Sciatic nerve (tissue), 2 donors: ENCODE data around the gene OR10H3. TPM values are rescaled to one million over a fixed set of nuclear protein-coding genes. Genes with fewer than 3 reads are reported as not detected.
"Not testable (repeated sequence)": the region's sequence is repeated elsewhere in the genome, so short reads cannot be mapped to it uniquely, and the experiment has no call there.

Experiments used
- ATAC-seq: fragments of 200-7000 bp; cut with Tn5 transposase; one replicate; pipeline ENCODE4 v1.9.1; 2020; ENCODE audit warnings: mild to moderate bottlenecking, moderate library complexity
- DNase-seq: peaks from one replicate; pipeline ENCODE4 v3.0.0-alpha.2; 2020; ENCODE audit warnings: low spot score
- intact Hi-C: fragments of 100-400 bp; cut with DNase I; formaldehyde crosslinking; loops from one replicate; pipeline ENCODE4 v1.14.2; 2022
- total RNA-seq: library from RNA; stranded (reverse); fragmentation: NEBNext Ultra II Directional; extraction: Animal tissue kit (Norgen Biotek cat#: 25700); gene quantifications from one replicate; pipeline ENCODE4 v1.2.1, GENCODE V29; 2021
- donor health status: DM: no; HTN: no; CAD: no.
- donor health status: DM: no; HTN: no; CAD: no.

Gene OR10H3
- total RNA-seq, 1 donor from 2014 or later, result not detected

DNA sequence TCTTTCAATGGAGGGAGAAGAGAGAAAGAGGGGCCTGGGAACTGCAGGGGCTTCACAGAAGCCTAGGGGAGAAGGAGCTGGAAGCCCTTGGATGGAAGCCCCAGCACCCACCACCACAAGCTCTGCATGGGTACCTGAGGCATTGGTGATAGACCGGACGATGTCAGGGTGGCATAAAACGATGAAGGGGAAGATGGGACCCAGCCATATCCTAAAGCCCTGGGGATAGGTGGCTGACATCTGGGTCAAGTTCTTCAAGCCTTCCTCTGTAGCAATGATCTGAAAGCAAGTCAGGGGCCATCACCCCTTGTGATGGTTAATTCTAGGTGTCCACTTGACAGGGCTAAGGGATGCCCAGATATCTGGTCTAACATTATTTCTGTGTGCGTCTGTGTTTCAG lies 38.5 kb downstream of the OR10H3 start:
- ATAC-seq (no peak), DNase-seq (no peak)
- intact Hi-C loops, result no loop called here

DNA sequence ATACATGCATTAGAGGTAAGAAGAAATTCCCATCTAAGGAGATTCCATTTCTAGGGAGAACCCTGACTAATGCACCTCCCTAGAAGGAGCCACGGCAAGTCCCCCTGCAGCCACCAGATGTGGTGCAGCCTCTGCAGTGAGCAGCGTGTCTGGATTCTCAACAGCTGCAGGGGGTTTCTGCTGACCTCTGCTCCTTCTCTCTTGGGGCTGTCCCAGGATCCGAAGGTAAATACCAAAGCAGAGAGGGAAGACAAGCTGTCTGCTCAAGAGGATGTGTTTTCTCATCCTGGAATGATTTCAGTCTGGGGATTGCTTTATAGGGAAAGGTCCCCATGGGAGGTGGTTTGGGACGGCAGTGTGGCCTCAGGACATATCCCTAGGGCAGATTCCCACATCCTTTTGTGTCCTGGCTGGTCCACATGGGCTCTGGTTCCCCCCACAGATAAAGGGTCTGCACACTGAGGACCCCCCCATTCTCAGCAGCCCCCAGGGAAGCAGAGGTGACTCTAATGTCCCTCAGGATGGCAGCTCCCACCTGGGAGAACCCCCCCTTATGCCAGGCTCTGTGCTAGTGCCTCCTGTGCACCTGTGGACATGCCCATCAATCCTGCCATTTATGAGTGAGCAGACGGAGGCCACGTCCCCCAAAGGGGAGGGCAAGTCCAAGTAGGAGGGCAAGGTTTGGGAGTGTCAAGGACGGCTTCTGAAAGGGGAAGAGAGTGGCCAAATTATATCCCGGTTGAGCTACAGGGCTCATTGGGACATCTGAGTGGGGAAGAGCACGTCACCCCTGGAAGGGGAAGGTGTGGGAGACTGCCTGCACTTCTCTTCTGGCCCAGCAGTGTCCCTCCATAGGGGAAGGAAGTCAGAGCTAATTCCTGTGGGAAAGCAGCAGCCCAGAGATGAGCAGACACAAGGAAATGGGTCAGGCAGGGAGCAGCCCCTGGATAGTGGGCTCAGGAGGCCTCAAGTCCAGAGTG lies 39.5 kb downstream of the OR10H3 start:
- intact Hi-C loops, result no loop called here
- no peak for DNase-seq
- no peak for ATAC-seq

DNA sequence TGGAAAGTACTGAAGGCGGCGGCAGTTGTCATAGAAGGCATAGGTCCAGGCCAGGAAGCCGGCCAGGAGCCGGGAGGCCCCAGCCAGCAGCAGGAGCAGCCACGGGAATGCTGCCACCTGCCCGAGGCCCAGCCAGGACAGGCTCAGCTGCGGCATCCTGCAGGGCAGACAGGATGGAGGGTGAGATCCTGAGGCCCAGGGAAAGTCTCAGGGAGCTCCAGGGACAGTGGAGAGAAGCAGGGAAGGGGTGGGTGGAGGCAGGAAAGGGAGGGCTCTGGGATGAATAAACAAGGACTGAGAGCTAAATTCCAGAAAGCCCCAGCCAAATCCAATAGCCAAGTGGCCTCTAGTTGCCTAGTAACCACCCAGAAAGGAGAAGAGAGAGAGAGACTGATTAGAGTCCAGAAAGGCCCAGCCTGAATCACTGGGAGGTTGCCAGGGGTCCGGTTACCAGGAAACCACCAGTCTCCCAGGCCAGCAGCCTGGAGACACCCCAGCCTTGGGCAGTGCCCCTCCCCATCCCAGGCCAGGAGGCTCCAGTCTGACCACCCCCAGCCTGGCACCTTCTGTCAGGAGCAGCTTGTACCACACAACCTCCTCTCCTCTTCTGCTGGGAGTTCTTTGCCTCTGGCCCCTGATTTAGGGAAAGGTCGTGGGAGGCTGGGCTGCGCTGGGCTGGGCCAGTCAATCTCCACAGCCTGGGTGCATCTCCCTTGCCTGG lies 42.1 kb downstream of the OR10H3 start:
- DNase-seq, result peak; percentile 91
- ATAC-seq, result peak; percentile 98
- intact Hi-C loops, result no loop called here

DNA sequence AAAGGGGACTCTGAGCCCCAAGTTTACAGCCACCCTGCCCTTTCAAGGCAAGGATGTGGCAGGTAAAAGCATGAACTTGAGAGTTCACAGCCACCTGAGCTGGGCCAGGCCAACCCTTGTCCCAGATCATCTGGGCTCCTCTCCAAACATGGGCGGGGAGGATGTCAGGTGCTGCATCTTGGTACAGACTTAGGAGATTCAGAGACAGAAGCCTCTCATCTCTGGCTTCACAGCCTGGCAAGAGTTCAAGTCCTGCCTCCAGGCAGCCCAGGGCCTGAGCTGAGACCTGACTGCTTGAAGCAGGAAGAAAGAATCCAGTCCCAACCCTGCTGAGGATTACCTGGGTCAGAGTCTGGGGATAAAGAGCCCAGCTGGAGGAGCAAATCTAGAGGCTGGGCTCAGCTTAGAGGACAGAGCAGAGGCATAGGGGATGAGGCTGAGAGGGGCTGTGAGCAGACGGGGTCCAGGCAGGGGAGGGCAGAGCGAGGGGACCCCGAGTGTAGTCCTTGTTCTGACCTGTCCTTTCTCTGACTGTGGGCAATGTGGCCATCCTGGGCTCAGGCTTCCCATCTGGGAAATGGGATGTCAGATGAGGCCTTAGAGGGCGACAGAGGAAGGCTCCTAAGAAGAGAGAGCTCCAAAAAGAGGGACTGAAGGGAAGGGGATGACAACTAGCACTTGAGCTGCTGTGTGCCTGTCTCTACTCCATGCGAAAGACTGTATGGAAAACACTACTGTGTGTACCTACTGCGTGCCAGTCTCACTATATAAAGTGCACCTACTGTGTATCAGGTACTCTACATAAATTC lies 43.0 kb downstream of the OR10H3 start:
- intact Hi-C loops, result no loop called here
- ATAC-seq (peak; percentile 61), DNase-seq (no peak)

DNA sequence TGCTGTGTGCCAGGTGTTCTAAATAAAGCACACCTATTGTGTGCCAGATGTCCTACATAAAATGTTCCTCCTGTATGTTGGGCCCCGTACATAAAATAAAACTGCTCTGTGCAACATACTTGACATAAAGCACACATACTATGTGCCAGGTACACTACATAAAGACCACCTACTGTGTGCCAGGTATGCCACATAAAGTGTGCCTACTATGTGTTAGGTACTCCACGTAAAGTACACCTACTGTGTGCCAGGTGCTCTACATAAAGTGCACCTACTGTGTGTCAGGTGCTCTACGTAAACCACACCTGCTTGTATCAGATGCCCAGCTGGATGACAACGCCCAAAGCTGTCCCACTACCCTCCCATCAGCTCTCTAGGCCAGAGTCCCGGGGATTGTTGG lies 43.9 kb downstream of the OR10H3 start:
- no peak for DNase-seq
- ATAC-seq, result no peak
- intact Hi-C loops, result no loop called here

DNA sequence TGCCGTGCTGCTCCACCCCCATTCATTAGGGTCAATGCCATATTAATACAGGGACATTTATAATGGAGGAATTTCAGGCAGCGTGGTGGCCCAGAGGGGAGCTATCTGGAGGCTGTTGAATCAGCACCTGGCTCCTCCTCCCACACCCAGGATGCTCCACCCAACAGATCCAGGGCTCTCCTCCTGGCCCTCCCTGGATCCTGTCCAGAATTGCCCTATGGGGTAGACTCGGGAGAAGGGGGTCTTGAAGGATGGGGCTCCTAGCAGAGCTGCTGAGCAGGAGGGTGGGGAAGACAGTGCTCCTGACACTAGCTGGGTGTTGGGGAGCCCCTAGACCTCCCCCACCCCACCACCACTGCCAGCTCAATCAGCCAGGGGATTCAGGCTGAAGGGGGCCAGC lies 44.4 kb downstream of the OR10H3 start:
- DNase-seq, result no peak
- ATAC-seq, result no peak
- intact Hi-C loops, result no loop called here

DNA sequence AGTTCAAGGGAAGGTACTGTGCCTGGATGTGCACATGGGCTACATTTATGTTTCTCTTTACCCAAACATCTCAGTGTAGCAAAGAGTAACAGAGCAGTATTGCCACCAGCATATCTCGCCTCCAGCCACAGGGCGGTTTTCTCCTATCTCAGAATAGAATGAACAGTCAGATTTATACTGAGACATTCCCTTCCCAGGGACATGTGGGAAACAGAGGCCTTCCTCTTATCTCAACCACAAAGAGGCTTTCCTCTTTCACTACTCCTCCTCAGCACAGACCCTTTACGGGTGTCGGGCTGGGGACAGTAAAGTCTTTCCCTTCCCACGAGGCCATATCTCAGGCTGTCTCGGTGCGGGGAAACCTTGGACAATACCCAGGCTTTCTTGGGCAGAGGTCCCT lies 45.1 kb downstream of the OR10H3 start:
- intact Hi-C loops, ATAC-seq, DNase-seq: not testable (repeated sequence)

DNA sequence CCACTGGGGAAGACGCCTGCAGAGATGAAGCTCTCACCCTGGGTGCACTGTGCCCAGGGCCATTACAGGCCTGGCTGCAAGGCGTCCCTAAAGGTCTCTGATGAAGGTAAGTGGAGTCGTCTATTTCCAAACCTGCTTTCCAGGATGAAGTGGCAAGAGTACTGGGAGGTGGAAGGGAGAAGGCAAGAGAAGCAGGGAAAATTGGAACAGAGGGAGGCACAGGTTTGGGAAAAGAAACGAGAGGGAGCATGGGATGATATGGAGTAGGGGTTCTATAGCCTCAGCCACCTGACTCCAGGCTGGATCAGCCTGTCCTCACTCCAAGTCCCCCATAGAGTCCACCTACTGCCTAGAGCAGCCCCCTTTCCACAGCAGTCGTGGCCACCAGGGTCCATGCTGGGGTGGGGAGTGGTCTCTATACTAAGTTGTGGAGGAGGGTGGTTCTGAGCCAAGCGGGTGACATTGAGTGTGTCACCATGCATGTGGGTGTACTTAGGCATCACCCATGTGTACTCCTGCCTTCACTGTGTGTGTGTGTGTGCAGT lies 49.9 kb downstream of the OR10H3 start, which contains the start of gene OR10H5:
Gene OR10H5, plus strand, starts transcription at position 51 of the 545 bp plus-strand sequence. CDS start 6,388 bp downstream, outside the sequence.
- intact Hi-C loops, result no loop called here

DNA sequence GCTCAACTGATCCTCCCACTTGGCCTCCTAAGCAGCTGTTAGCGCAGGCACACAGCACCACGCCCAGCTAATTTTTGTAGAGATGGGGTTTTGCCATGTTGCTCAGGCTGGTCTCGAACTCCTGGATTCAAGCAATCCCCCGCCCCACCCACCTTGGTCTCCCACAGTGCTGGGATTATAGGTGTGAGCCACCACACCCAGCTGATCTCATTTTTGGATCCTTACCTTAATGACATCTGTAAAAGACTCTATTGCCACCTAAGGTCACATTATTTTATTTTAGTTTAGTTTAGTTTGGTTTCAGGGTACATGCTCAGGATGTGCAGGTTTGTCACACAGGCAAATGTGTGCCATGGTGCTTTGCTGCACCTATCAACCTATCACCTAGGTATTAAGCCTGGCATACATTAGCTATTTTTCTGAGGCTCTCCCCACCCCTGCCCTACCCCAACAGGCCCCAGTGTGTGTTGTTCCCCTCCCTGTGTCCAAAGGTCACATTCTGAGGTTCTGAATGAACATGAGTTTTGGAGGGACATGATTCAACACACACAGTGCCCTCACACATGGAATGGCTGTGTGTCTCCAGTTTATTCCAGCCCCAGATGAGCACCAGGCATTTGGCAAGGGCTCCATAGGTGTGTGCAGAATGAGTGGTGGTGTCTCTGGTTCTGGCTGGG lies 50.9 kb downstream of the OR10H3 start:
- no peak for DNase-seq
- ATAC-seq, result no peak
- intact Hi-C loops, result no loop called here

More for the DNA sequence above, 49.9 kb downstream of the OR10H3 start, which contains the start of gene OR10H5:
- ATAC-seq (no peak), DNase-seq (no peak)

DNA sequence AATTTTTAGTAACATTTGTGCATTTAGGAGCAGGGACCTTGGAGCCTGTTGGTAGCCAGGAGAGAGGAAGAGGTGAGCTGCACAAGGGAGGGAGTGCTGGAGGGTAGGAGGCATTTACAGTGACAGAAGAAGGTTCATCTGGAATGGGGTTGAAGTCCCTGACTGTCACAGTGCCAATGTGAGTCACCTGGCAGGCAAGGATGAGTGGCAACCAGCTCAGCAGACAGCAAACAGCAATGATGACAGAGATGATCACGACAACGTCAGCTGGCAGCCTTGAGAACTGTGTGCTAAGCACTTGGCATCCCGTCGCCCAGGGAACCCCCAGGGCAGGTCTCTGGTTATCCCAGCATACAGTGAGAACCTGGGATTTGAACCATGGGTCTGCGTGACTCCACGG lies 52.3 kb downstream of the OR10H3 start:
- DNase-seq (no peak), ATAC-seq (no peak)
- intact Hi-C loops, result no loop called here

Other genes starting within 250 kb of the OR10H3 start
- gene CYP4F22, start 229.5 kb upstream of the OR10H3 start, total RNA-seq, result not detected
- not detected for gene CYP4F8, start 122.8 kb upstream of the OR10H3 start, total RNA-seq
- 4.8 TPM for gene CYP4F3, start 97.1 kb upstream of the OR10H3 start, total RNA-seq
- 23.6 TPM for gene CYP4F12, start 64.9 kb upstream of the OR10H3 start, total RNA-seq
- not detected for gene OR10H2, start 10.0 kb upstream of the OR10H3 start, total RNA-seq
- not detected for gene OR10H5, start 49.7 kb downstream of the OR10H3 start, total RNA-seq
- not detected for gene OR10H1, start 77.7 kb downstream of the OR10H3 start, total RNA-seq
- gene CYP4F2, start 160.1 kb downstream of the OR10H3 start, total RNA-seq, result not detected
- 2.1 TPM for gene CYP4F11, start 196.5 kb downstream of the OR10H3 start, total RNA-seq
- gene OR10H4, start 211.0 kb downstream of the OR10H3 start, total RNA-seq, result not detected